ENCODE results near the gene LSS. TPM values are rescaled to one million over a fixed set of nuclear protein-coding genes. Genes with fewer than 3 reads are reported as not detected.

Gene LSS
- total and polyA plus RNA-seq, 2 experiments from 2014 or later, result 55.0 to 237 TPM

DNA sequence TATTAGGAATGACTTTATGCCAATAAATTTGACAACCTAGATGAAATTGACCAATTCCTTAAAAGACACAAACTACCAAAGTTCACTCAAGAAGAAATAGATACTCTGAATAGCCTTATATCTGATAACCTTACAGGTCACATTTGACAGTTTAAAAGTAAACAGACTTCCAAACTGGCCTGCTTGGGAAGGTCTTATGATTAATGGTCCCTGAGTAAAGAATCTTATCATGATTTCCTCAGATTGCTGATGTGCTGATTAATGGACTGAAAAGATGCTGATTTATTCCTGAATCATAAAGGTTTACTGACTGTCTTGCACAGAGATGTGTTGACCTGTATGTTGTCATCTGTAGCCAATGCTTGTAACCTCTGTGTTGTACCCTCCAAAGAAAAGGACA lies 63.5 kb downstream of the LSS start:
- no peak for TF ChIP-seq JUNB (IDR thresholded peaks at IDR 0.05; ENCODE audit: unreplicated experiment)
- no peak for TF ChIP-seq CTCF (conservative IDR thresholded peaks at IDR 0.05; ENCODE audit: low read depth in 2 of 2)
- no peak for TF ChIP-seq NANOG (IDR thresholded peaks at IDR 0.05; ENCODE audit: borderline replicate concordance)
- TF ChIP-seq ZNF114 (CRISPR knock-in tag; IDR thresholded peaks at IDR 0.05), result no peak
- no peak for TF ChIP-seq STAT1 (IDR thresholded peaks at IDR 0.05; ENCODE audit: unreplicated experiment)
- TF ChIP-seq EZH2phosphoT487 (IDR thresholded peaks at IDR 0.05; ENCODE audit: unreplicated experiment), result no peak
- TF ChIP-seq, protein P1, sequence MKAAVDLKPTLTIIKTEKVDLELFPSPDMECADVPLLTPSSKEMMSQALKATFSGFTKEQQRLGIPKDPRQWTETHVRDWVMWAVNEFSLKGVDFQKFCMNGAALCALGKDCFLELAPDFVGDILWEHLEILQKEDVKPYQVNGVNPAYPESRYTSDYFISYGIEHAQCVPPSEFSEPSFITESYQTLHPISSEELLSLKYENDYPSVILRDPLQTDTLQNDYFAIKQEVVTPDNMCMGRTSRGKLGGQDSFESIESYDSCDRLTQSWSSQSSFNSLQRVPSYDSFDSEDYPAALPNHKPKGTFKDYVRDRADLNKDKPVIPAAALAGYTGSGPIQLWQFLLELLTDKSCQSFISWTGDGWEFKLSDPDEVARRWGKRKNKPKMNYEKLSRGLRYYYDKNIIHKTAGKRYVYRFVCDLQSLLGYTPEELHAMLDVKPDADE (IDR thresholded peaks at IDR 0.05), result no peak
- TF ChIP-seq POLR2AphosphoS5 (IDR thresholded peaks at IDR 0.05; ENCODE audit: low read depth), result no peak
- TF ChIP-seq ZNF331 (CRISPR knock-in tag; IDR thresholded peaks at IDR 0.05; ENCODE audit: low read depth), result no peak
- no peak for TF ChIP-seq EZH2 (IDR thresholded peaks at IDR 0.05; ENCODE audit: low read depth, unreplicated experiment)
- Histone ChIP-seq H3F3A (replicated peaks; ENCODE audit: low read depth) (0 out of 2 replicates have a peak, but pooled peaks cover 4% of the 10 kb centered on the region), H3K9me2 (ENCODE audit: insufficient read depth) (no peaks in the 10 kb centered on the region), H3K27me3 (ENCODE audit: insufficient read depth) (no peaks in the 10 kb centered on the region), H4K20me1 (replicated peaks; ENCODE audit: insufficient read depth) (peaks cover 10% of the 10 kb centered on the region), H3K36me3 (ENCODE audit: insufficient read depth) (no peaks in the 10 kb centered on the region), H2AFZ (no peak overlapping the region), H3K27ac (ENCODE audit: low read depth) (no peak overlapping the region), H3K4me1 (ENCODE audit: insufficient read depth) (no peaks in the 10 kb centered on the region), H3K4me2 (no peak overlapping the region), H3K79me2 (replicated peaks; ENCODE audit: insufficient read depth) (peaks cover 20% of the 10 kb centered on the region), H3K4me3 (no peak overlapping the region)
- DNase-seq (ENCODE audit: low spot score) (no peak), ATAC-seq (no peak)
- Mint-ChIP-seq H3K4me1 (no peaks in the 10 kb centered on the region), H3K4me3 (no peak overlapping the region), H3K27ac (no peak overlapping the region), H3K36me3 (ENCODE audit: low read depth) (peaks cover 42% of the 10 kb centered on the region), H3K9me3 (peaks cover 16% of the 10 kb centered on the region), H3K27me3 (ENCODE audit: insufficient read depth, low read depth, poor library complexity) (peaks cover 19% of the 10 kb centered on the region)

- Histone ChIP-seq H3K9me2 (ENCODE audit: insufficient read depth) (no peaks in the 10 kb centered on the region), H3K4me1 (ENCODE audit: insufficient read depth) (no peaks in the 10 kb centered on the region), H4K20me1 (replicated peaks; ENCODE audit: insufficient read depth) (peaks cover 10% of the 10 kb centered on the region), H3K79me2 (replicated peaks; ENCODE audit: insufficient read depth) (peaks cover 20% of the 10 kb centered on the region), H3K27me3 (ENCODE audit: insufficient read depth) (no peaks in the 10 kb centered on the region), H3K27ac (ENCODE audit: low read depth) (no peak overlapping the region), H3K4me3 (no peak overlapping the region), H3F3A (replicated peaks; ENCODE audit: low read depth) (0 out of 2 replicates have a peak, but pooled peaks cover 4% of the 10 kb centered on the region), H2AFZ (no peak overlapping the region), H3K4me2 (no peak overlapping the region), H3K36me3 (ENCODE audit: insufficient read depth) (no peaks in the 10 kb centered on the region)
- no peak overlapping the region for H3K4me3 Mint-ChIP-seq
- peaks cover 30% of the 10 kb centered on the region for H3K27me3 Mint-ChIP-seq (ENCODE audit: insufficient read depth, low read depth, poor library complexity)
- H3K9me3 Mint-ChIP-seq, result peaks cover 20% of the 10 kb centered on the region
- H3K27ac Mint-ChIP-seq, result no peak overlapping the region
- no peak for DNase-seq (ENCODE audit: low spot score)
- H3K36me3 Mint-ChIP-seq (ENCODE audit: low read depth), result peaks cover 53% of the 10 kb centered on the region
- H3K4me1 Mint-ChIP-seq, result no peaks in the 10 kb centered on the region
- ATAC-seq, result no peak
- TF ChIP-seq ZNF114 (CRISPR knock-in tag; IDR thresholded peaks at IDR 0.05), result no peak
- no peak for TF ChIP-seq ZNF462 (CRISPR knock-in tag; IDR thresholded peaks at IDR 0.05)
- TF ChIP-seq STAT1 (IDR thresholded peaks at IDR 0.05; ENCODE audit: unreplicated experiment), result no peak
- no peak for TF ChIP-seq NANOG (IDR thresholded peaks at IDR 0.05; ENCODE audit: borderline replicate concordance)
- TF ChIP-seq EZH2phosphoT487 (IDR thresholded peaks at IDR 0.05; ENCODE audit: unreplicated experiment), result no peak
- TF ChIP-seq CREB1 (CRISPR knock-in tag; IDR thresholded peaks at IDR 0.05; ENCODE audit: low read depth), result no peak
Measured at GRCh38 chr21:46163380-46163779, 65.2 kb downstream of the LSS start.
